ENCODE measurements around the gene TIAM2. TPM values are rescaled to one million over a fixed set of nuclear protein-coding genes. Genes with fewer than 3 reads are reported as not detected.

TIAM2 gene
- total and polyA plus RNA-seq, 2 experiments from 2014 or later = 5.5 to 16.9 TPM

GRCh38 chr6:154953644-154954043 is 41.5 kb upstream of the TIAM2 start:
- Histone ChIP-seq H3K4me2 (no peak overlapping the region), H3K27ac (no peak overlapping the region), H3K4me3 (no peak overlapping the region), H3K79me2 (no peaks in the 10 kb centered on the region), H3K4me1 (ENCODE audit: insufficient read depth) (no peaks in the 10 kb centered on the region), H3K36me3 (replicated peaks; ENCODE audit: insufficient read depth, low read depth) (no peaks in the 10 kb centered on the region), H2AFZ (no peak overlapping the region), H3K27me3 (no peaks in the 10 kb centered on the region), H3K9me2 (replicated peaks; ENCODE audit: insufficient read depth) (no peaks in the 10 kb centered on the region), H3K9me3 (ENCODE audit: low read depth) (no peaks in the 10 kb centered on the region), H4K20me1 (ENCODE audit: insufficient read depth, poor library complexity, severe bottlenecking) (no peaks in the 10 kb centered on the region)
- DNase-seq (ENCODE audit: low spot score) = no peak
- 98% methylated on average over 11 of the region's 11 CpGs for WGBS (ENCODE audit: low lambda C conversion rate, missing lambda C conversion rate)
- TF ChIP-seq CTCF (IDR thresholded peaks at IDR 0.05; ENCODE audit: poor library complexity) = no peak
- no peak for TF ChIP-seq EZH2phosphoT487 (IDR thresholded peaks at IDR 0.05; ENCODE audit: low read depth, severe bottlenecking, unreplicated experiment)
- no peak for TF ChIP-seq EZH2 (IDR thresholded peaks at IDR 0.05; ENCODE audit: borderline replicate concordance)

- Histone ChIP-seq H3K4me2 (no peak overlapping the region), H3K9me3 (ENCODE audit: low read depth) (no peaks in the 10 kb centered on the region), H3K79me2 (no peaks in the 10 kb centered on the region), H3K4me3 (no peak overlapping the region), H2AFZ (no peak overlapping the region), H3K9me2 (replicated peaks; ENCODE audit: insufficient read depth) (no peaks in the 10 kb centered on the region), H3K4me1 (ENCODE audit: insufficient read depth) (no peaks in the 10 kb centered on the region), H3K27ac (no peak overlapping the region), H3K27me3 (no peaks in the 10 kb centered on the region), H3K36me3 (replicated peaks; ENCODE audit: insufficient read depth, low read depth) (no peaks in the 10 kb centered on the region), H4K20me1 (ENCODE audit: insufficient read depth, poor library complexity, severe bottlenecking) (no peaks in the 10 kb centered on the region)
- 46% methylated on average over 4 of the region's 4 CpGs for WGBS (ENCODE audit: low lambda C conversion rate, missing lambda C conversion rate)
- TF ChIP-seq CTCF (IDR thresholded peaks at IDR 0.05; ENCODE audit: poor library complexity) (no peak), EZH2phosphoT487 (IDR thresholded peaks at IDR 0.05; ENCODE audit: low read depth, severe bottlenecking, unreplicated experiment) (no peak), EZH2 (IDR thresholded peaks at IDR 0.05; ENCODE audit: borderline replicate concordance) (no peak)
- no peak for DNase-seq (ENCODE audit: low spot score)
These were observed 40.8 kb upstream of the TIAM2 start for GRCh38 chr6:154954347-154954746.

GRCh38 chr6:154956771-154957522 is 38.2 kb upstream of the TIAM2 start:
- H4K20me1 ChIP-seq (ENCODE audit: insufficient read depth, poor library complexity, severe bottlenecking) = no peaks in the 10 kb centered on the region
- no peak for DNase-seq (ENCODE audit: low spot score)
- H3K36me3 ChIP-seq (replicated peaks; ENCODE audit: insufficient read depth, low read depth) = no peaks in the 10 kb centered on the region
- no peak overlapping the region for H3K4me2 ChIP-seq
- no peak overlapping the region for H3K4me3 ChIP-seq
- no peak overlapping the region for H2AFZ ChIP-seq
- no peaks in the 10 kb centered on the region for H3K79me2 ChIP-seq
- H3K9me3 ChIP-seq (ENCODE audit: low read depth) = no peaks in the 10 kb centered on the region
- WGBS (ENCODE audit: low lambda C conversion rate, missing lambda C conversion rate) = 83% methylated on average over 12 of the region's 12 CpGs
- no peaks in the 10 kb centered on the region for H3K27me3 ChIP-seq
- H3K4me1 ChIP-seq (ENCODE audit: insufficient read depth) = peaks cover 6% of the 10 kb centered on the region
- no peak for TF ChIP-seq CTCF (IDR thresholded peaks at IDR 0.05; ENCODE audit: poor library complexity)
- TF ChIP-seq EZH2phosphoT487 (IDR thresholded peaks at IDR 0.05; ENCODE audit: low read depth, severe bottlenecking, unreplicated experiment) = no peak
- TF ChIP-seq EZH2 (IDR thresholded peaks at IDR 0.05; ENCODE audit: borderline replicate concordance) = no peak
- H3K27ac ChIP-seq = no peak overlapping the region
- no peaks in the 10 kb centered on the region for H3K9me2 ChIP-seq (replicated peaks; ENCODE audit: insufficient read depth)

Measured in hepatocyte (in vitro differentiated cells).